SU-DHL-6 (cell line): ENCODE results near the gene WDPCP.
"Not testable (repeated sequence)": the region's sequence is repeated elsewhere in the genome, so short reads cannot be mapped to it uniquely, and the experiment has no call there.

ENCODE experiments used
- H2AFZ ChIP-seq: fragments of 200-600 bp; sonication (generic); 2 replicates; pipeline ENCODE4 v1.6.1; 2014; ENCODE audit warnings: low read depth, mild to moderate bottlenecking, moderate library complexity, mixed read lengths, antibody characterized with exemption, low read length; ENCODE audit not compliant: severe bottlenecking
- H3F3A ChIP-seq: fragments of 200-600 bp; shearing (Covaris generic); 2 replicates; pipeline ENCODE4 v1.6.0; 2016; ENCODE audit warnings: antibody characterized with exemption, mild to moderate bottlenecking; ENCODE audit not compliant: insufficient read depth
- H3K27ac ChIP-seq: fragments of 200-600 bp; sonication (generic); 2 replicates; pipeline ENCODE4 v1.5.1; 2016; ENCODE audit warnings: low read depth, mild to moderate bottlenecking, low read length, moderate library complexity, mixed read lengths
- H3K27me3 ChIP-seq: fragments of 200-600 bp; sonication (generic), shearing (Covaris generic); 2 replicates; pipeline ENCODE4 v1.6.0; 2014; ENCODE audit warnings: mild to moderate bottlenecking, low read length
- H3K36me3 ChIP-seq: fragments of 200-600 bp; sonication (generic); 2 replicates; pipeline ENCODE4 v1.6.1; 2014; ENCODE audit warnings: mild to moderate bottlenecking, low read length, mixed read lengths
- H3K4me2 ChIP-seq: fragments of 300-600, 200-600 bp; shearing (Covaris generic), sonication (generic); 2 replicates; pipeline ENCODE4 v1.6.0; 2014; ENCODE audit warnings: low read length, low read depth, mild to moderate bottlenecking; ENCODE audit not compliant: poor library complexity, severe bottlenecking
- H3K4me3 ChIP-seq: fragments of 200-600 bp; sonication (generic); 2 replicates; pipeline ENCODE4 v1.5.1; 2014; ENCODE audit warnings: antibody characterized with exemption, low read length, mild to moderate bottlenecking, mixed read lengths; ENCODE audit not compliant: insufficient read depth, poor library complexity, severe bottlenecking
- H3K79me2 ChIP-seq: fragments of 200-600 bp; sonication (generic); 2 replicates; pipeline ENCODE4 v1.6.1; 2014; ENCODE audit warnings: mild to moderate bottlenecking, low read length, moderate library complexity; ENCODE audit not compliant: insufficient read depth
- H3K9ac ChIP-seq: fragments of 200-600 bp; sonication (generic); 2 replicates; pipeline ENCODE4 v1.7.0; 2014; ENCODE audit warnings: mild to moderate bottlenecking, low read length
- H3K9me2 ChIP-seq: fragments of 200-600 bp; sonication (generic); replicated peaks from 2 replicates; pipeline ENCODE4 v1.6.1; 2014; ENCODE audit warnings: low read length; ENCODE audit not compliant: insufficient read depth
- H3K9me3 ChIP-seq: fragments of 200-600 bp; sonication (generic); 2 replicates; pipeline ENCODE4 v1.6.1; 2014; ENCODE audit warnings: low read length, mixed read lengths; ENCODE audit not compliant: insufficient read depth
- H4K20me1 ChIP-seq: fragments of 200-600 bp; sonication (generic); 2 replicates; pipeline ENCODE4 v1.6.1; 2014; ENCODE audit warnings: low read depth, mild to moderate bottlenecking, antibody characterized with exemption, low read length, moderate library complexity, mixed read lengths
- EZH2phosphoT487 ChIP-seq: fragments of 200-600 bp; sonication (generic), shearing (Covaris generic); conservative IDR thresholded peaks from 2 replicates; pipeline ENCODE4 v1.6.1; 2018; ENCODE audit warnings: mild to moderate bottlenecking, antibody characterized with exemption, low read length, moderate library complexity, mixed read lengths
- TF ChIP-seq, protein P1 (sequence below): fragments of 200-600 bp; sonication (generic); IDR thresholded peaks from one replicate; pipeline ENCODE4 v1.5.1; 2017; ENCODE audit warnings: antibody characterized with exemption, mild to moderate bottlenecking, low read length, moderate library complexity; ENCODE audit not compliant: insufficient read depth, poor library complexity, severe bottlenecking

The WDPCP gene

GRCh38 chr2:63614448-63614968 is 26.2 kb upstream of the WDPCP start:
- Histone ChIP-seq H3K27me3 (no peaks in the 10 kb centered on the region), H3K9me2 (no peaks in the 10 kb centered on the region), H3F3A (0 out of 2 replicates have a peak, but pooled peaks cover 4% of the 10 kb centered on the region), H3K4me2 (no peak overlapping the region), H3K27ac (no peak overlapping the region), H3K9me3 (no peaks in the 10 kb centered on the region), H3K36me3 (no peaks in the 10 kb centered on the region), H3K9ac (no peak overlapping the region), H4K20me1 (no peaks in the 10 kb centered on the region), H3K79me2 (no peaks in the 10 kb centered on the region), H3K4me3 (no peak overlapping the region), H2AFZ (no peak overlapping the region)
- TF ChIP-seq EZH2phosphoT487, result no peak
- TF ChIP-seq, protein P1, sequence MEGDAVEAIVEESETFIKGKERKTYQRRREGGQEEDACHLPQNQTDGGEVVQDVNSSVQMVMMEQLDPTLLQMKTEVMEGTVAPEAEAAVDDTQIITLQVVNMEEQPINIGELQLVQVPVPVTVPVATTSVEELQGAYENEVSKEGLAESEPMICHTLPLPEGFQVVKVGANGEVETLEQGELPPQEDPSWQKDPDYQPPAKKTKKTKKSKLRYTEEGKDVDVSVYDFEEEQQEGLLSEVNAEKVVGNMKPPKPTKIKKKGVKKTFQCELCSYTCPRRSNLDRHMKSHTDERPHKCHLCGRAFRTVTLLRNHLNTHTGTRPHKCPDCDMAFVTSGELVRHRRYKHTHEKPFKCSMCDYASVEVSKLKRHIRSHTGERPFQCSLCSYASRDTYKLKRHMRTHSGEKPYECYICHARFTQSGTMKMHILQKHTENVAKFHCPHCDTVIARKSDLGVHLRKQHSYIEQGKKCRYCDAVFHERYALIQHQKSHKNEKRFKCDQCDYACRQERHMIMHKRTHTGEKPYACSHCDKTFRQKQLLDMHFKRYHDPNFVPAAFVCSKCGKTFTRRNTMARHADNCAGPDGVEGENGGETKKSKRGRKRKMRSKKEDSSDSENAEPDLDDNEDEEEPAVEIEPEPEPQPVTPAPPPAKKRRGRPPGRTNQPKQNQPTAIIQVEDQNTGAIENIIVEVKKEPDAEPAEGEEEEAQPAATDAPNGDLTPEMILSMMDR, result no peak

DNA sequence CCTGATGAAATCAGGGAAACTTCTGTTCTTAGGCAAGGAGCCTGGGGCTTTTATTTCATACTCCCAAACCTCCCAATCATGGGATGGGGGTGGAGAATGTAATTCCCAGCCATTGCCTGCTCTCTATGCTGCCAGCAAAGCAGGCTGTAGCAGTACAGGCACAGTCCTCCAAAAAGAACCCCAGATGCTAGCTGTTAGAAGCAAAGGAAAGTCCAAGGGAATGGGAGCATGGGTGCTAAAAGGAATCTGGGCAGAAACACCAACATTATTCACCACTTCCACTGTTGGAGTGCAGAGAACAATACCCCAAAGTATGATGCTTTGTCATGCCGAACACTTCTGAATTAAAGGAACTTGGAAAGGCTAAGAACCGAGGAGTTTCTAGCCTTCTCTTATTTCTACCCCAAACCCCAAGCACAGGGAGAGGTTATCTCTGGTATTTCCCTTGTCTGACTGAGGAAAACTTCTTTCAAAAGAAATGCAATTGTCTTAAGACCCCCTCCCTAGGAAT is 25.2 kb upstream of the WDPCP start:
- TF ChIP-seq EZH2phosphoT487, result no peak
- TF ChIP-seq, protein P1, result no peak
- Histone ChIP-seq H3K9me3 (no peaks in the 10 kb centered on the region), H3K4me3 (no peak overlapping the region), H3K36me3 (no peaks in the 10 kb centered on the region), H2AFZ (no peak overlapping the region), H3K27ac (no peak overlapping the region), H4K20me1 (no peaks in the 10 kb centered on the region), H3F3A (0 out of 2 replicates have a peak, but pooled peaks cover 4% of the 10 kb centered on the region), H3K79me2 (no peaks in the 10 kb centered on the region), H3K4me2 (no peak overlapping the region), H3K27me3 (no peaks in the 10 kb centered on the region), H3K9ac (no peak overlapping the region), H3K9me2 (no peaks in the 10 kb centered on the region)

DNA sequence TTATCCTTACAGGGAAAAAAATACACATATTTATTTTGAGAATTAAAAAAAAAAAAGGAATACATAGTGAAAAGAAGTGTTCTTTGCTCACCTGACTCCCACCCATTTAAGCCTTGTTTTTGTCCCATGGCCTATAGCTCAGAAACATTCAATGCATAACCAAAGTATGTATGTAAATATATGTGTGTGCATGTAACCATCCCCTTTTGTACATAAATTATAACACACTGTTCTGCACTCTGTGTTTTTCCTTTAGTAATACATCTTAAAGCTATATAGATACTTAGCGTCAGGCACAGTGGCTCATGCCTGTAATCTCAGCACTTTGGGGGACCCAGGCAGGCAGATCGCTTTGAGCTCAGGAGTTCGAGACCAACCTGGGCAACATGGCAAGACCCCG is 22.2 kb upstream of the WDPCP start:
- H3K4me2 ChIP-seq, result no peak overlapping the region
- H4K20me1 ChIP-seq, result no peaks in the 10 kb centered on the region
- no peaks in the 10 kb centered on the region for H3K79me2 ChIP-seq
- no peak overlapping the region for H3K9ac ChIP-seq
- no peaks in the 10 kb centered on the region for H3K9me2 ChIP-seq
- H3K9me3 ChIP-seq, result no peaks in the 10 kb centered on the region
- H3K4me3 ChIP-seq, result no peak overlapping the region
- peaks cover 18% of the 10 kb centered on the region for H3K36me3 ChIP-seq
- H3K27ac ChIP-seq, result no peak overlapping the region
- H3F3A ChIP-seq, result 0 out of 2 replicates have a peak, but pooled peaks cover 8% of the 10 kb centered on the region
- TF ChIP-seq, protein P1, result no peak
- TF ChIP-seq EZH2phosphoT487, result no peak
- no peaks in the 10 kb centered on the region for H3K27me3 ChIP-seq
- no peak overlapping the region for H2AFZ ChIP-seq

DNA sequence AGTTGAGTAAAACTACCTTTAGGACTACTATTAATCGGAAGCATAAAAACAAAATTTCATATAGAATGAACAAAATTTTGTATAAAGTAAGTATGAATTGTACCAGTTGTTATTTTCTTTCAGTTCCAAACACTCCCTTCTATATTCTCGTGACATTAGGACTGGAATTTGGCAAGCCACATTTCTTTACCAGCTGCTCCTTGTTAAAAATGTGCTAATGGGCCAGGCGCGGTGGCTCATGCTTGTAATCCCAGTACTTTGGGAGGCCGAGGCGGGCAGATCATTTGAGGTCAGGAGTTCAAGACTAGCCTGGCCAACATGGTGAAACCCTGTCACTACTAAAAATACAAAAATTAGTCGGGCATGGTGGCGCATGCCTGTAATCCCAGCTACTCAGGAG is 20.6 kb upstream of the WDPCP start:
- H3K36me3 ChIP-seq, result peaks cover 30% of the 10 kb centered on the region
- not testable (repeated sequence) for H3K9me3 ChIP-seq, H4K20me1 ChIP-seq, H3K9me2 ChIP-seq, H3K4me3 ChIP-seq, H3K4me2 ChIP-seq, H2AFZ ChIP-seq, H3F3A ChIP-seq, H3K79me2 ChIP-seq, H3K27me3 ChIP-seq, H3K9ac ChIP-seq, H3K27ac ChIP-seq
